Inflammatory macrophage (primary cell): Measurements from ENCODE around the gene CACNA1C.

ENCODE experiments used
- DNase-seq, 2 donors: peaks; one replicate each; pipeline ENCODE4 v3.0.0-alpha.2; 2020 to 2022

The CACNA1C gene

DNA sequence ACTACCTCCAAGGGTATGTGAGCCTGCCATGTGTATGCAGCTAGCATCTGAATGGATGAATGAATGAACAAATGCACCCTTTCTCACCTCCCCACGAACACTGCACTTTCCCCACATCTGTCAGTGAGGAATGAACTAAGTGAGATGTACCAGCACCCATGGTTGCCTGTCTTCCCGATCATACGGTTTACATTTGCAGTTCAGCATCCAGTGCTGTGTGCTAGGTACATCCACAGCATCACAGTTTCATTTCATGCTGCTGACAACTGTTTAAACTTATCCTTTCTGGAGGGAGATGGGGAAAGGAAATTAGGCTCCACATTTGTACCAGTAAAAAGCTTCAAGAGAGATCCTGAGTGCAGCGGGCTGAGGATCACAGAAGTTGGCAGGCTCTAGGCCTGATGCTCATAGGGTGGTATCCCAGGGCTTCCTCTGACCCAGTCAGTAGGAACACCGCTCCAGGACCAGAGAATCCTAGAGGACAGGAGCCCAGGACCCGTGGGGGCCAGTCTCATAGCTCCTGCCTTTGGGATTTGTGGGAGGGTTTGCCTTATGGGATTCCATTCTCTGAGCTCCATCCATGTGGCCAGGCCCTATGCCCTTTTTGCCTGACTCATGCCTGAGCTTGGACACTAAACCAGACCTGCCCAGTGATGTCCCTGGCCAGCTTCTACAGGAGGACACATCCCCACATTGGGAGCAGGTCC, 294.5 kb downstream of the CACNA1C start:
- no peak for DNase-seq

DNA sequence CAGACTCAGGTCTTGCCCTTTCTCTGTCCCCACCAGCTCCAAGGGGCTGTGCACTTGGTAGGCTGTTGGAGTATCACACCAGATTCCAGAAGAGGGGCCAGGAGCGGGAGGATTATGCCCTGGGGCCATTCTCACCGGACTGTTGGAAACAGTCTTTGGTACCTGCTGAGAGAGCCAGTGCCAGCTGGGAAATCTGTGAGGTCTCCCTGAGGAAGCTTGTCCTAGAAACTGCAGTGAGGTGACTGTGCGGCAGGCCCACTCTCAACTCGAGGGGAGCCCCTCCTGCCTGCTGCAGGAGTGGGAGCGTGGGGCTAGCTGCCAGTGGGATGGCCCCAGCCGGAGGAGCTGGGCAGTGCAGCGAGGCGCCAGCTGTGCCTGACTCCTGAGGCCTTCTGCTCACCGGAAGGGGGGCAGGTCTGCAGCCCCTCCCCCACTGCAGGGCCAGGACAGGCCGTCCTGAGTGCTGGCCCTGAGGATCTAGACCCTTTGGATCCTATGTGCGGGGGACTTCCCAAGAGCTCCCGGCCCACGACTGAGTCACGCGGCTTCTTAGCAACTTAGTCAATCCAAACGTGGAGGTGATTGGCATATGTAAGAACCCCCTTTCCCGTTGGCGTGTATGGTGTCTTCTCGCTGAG, 295.2 kb downstream of the CACNA1C start:
- DNase-seq, result no peak

- no peak for DNase-seq
These were observed 295.7 kb downstream of the CACNA1C start for GRCh38 chr12:2348482-2348852.

- no peak for DNase-seq
These were observed 298.4 kb downstream of the CACNA1C start for GRCh38 chr12:2351161-2351560.

- no peak for DNase-seq
These were observed 299.4 kb downstream of the CACNA1C start for GRCh38 chr12:2352203-2352602.

- no peak for DNase-seq
These were observed 300.5 kb downstream of the CACNA1C start for GRCh38 chr12:2353281-2353680.

- no peak for DNase-seq
These were observed 300.9 kb downstream of the CACNA1C start for GRCh38 chr12:2353691-2354090.

GRCh38 chr12:2354151-2354991, 301.6 kb downstream of the CACNA1C start:
- no peak for DNase-seq

DNA sequence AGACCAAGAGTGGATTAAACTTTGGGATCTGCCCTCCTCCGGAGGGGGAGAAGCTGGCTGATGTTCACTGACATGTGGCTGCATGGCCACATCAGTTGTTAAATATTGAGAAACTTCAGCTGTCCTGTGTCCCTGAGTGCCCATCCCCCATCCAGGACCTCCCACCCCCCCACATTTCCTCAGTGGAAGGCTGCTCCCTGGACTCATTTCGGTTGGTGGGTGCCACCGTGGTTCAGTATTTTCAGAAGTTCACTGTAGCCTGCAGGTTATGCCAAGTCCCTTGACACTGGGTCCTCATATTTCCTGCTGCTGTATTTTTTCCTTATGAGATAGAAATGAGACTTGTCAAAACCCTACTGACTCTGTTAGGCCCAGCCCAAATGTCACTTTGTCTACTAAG, 302.4 kb downstream of the CACNA1C start:
- no peak for DNase-seq

- no peak for DNase-seq
These were observed 302.8 kb downstream of the CACNA1C start for GRCh38 chr12:2355604-2356003.

DNA sequence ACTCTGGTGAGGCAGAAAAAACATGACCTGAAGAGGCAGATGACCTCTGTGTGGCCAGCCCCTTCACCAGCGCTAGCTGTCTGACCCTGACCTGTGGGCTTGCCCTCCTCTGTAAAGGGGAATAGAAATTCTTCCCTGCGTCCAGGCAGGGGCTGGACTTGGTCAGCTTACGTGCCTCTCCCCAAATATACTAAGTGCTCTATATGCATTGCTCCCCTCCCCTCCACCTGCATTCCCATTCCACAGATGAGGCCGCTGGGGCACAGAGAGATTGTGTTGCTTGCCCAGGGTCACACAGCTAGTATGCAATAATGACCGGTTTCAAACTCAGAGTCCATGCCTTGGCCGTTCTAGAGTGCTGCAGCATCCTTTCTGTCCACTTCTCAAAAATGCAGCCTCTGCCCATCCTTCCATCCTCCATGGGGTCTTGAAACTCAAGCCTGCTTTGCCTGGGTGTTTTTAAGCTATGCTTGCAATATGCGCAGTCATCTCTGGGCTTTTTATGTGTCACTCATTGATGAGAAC, 303.9 kb downstream of the CACNA1C start:
- no peak for DNase-seq

DNA sequence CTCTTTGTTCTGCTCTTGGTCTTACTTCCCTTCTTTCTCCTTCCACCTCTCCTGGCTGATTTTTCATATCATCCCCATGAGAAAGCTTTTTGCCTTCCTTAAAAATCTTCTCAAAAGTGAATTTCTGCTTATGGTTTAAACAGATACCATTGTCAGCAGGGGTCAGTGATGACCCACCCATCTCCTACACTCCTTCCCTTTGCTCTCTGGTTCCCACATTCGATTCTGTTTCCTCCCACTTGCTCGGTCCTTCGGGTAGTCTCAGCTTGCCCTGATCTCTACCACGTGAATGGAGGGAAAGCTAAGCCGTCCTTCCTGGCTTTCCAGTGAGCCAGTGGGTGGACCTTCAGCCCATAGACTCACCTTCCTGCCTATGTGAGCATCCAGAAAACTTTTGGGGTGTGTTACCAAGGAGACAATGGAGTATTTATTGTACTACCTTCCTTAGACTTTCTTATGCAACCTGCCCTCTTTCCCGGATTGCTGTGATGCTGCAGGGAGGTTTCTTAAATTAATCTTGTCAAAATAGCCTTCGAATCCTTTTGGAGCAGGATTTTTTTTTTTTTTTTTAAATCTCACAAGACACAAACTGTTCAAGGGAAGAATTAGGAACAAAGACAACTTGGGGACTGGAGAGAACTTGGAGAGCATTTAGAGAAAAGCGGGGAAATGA, 306.3 kb downstream of the CACNA1C start:
- peak; percentile 61 to 74 for DNase-seq

DNA sequence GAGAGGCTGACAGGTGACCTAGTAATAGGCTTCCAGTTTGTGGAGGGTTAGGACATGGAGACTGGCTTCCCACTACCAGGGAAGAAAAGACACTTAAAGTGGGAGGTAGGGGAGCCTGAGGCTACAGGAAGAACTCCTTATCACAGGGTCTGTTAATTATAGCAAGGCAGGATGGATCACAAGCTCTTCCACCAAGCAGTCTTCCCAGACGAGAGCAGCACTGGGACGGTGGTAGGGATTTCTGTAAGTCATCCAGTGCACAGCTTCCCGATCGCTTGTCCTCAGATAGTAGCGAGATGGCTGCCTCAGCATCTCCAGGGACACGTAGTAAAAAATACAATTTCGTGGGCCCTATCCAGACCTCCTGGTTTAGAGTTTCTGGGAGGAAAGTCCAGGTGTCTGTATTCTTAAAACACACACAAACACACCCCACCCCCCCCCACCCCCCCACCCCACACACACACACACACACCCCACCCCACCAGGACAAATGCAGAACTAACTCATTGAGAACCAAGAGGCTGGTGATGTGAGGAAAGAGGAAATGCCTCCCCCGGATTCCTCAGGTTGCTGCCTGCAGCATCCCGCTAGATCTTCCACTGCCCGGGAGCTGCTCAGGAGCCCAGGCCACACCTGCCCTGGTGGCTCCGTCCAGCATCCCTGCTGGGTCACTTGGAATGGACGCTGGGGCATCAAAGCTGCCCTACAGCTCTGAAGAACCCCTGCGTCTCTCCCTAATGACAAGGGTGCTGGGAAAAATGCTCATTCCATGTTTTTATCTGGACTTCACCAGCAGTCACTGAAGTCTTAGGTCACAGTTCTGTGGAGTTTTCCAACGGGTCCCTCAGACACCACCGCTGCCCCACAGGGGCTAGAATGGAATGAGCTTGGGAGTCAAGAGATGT, 307.2 kb downstream of the CACNA1C start:
- peak; percentile 57 to 60 for DNase-seq

- no peak for DNase-seq
These were observed 307.9 kb downstream of the CACNA1C start for GRCh38 chr12:2360630-2361170.

GRCh38 chr12:2363836-2364609, 311.2 kb downstream of the CACNA1C start:
- DNase-seq, result no peak

DNA sequence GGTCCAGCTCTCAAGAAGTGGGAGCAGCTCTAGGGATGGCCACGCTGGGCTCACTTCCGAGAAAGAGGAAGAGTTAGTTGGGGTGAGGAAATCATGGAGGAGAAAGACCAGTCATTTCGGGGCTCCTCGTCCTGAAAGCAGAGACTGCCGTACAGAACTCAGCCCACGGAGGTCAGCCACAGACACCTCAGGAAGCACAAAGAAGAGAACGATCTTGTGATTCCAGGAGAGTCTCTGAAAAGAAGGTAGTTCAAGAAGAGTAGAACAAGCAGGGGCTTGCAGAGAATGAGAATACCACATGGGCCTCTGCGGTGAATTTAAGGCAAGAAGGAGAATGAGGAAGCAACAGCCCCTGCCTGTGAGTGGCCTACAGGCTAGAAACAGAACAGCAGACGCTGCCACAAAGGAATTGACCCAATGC, 311.9 kb downstream of the CACNA1C start:
- peak; percentile 80 to 82 for DNase-seq

DNA sequence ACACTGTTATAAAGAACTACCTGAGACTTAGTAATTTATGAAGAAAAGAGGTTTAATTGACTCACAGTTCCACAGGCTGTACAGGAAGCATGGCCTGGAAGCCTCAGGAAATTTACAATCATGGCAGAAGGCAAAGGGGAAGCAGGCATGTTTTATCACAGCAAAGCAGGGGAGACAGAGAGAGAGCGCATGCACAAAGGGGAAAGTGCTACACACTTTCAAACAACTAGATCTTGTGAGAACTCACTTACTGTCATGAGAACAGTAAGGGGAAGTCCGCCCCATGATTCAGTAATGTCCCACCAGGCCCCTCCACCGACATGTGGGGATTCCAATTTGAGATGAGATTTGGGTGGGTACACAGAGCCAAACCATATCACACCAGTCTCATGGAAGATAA, 313.9 kb downstream of the CACNA1C start:
- DNase-seq, result no peak

GRCh38 chr12:2372178-2372577, 319.4 kb downstream of the CACNA1C start:
- DNase-seq, result no peak

DNA sequence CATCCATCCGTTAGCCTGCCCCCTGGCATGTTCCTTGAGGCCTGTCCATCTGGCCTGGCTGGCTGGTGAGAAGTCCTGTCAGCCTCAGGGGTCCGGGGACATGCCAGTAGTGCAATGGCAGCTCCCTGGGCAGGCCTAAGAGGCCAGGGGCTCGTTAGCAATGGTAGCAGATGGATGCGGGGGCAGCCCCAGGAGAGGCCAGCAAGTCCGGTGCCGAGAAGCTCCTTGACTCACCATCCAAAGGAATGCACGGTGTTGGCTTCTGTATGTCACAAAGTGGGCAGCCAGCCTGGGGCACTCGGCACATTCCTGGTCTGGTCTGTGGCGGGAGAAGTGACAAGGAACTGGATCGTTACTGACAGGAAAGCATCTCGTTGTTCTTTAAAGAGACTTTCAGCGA, 319.9 kb downstream of the CACNA1C start:
- no peak for DNase-seq

- no peak for DNase-seq
These were observed 320.5 kb downstream of the CACNA1C start for GRCh38 chr12:2373307-2373706.
